IPS DF 4.7 (cell line): Measurements from ENCODE around the gene TOR1AIP1.

Experiments
- DNase-seq: peaks from one replicate; pipeline ENCODE4 v3.0.0-alpha.2; 2013; ENCODE audit warnings: low spot score; ENCODE audit errors: extremely low read depth

The TOR1AIP1 gene

GRCh38 chr1:179881642-179882252 is 338 bp upstream of the TOR1AIP1 start:
- no peak for DNase-seq

- DNase-seq: no peak
These were observed 1.1 kb downstream of the TOR1AIP1 start for GRCh38 chr1:179883040-179883744.

GRCh38 chr1:179883745-179884138 is 1.7 kb downstream of the TOR1AIP1 start:
- no peak for DNase-seq

- DNase-seq: no peak
These were observed 6.0 kb downstream of the TOR1AIP1 start for GRCh38 chr1:179888071-179888470.

- no peak for DNase-seq
These were observed 7.5 kb downstream of the TOR1AIP1 start for GRCh38 chr1:179889589-179889988.

GRCh38 chr1:179910934-179911333 is 28.8 kb downstream of the TOR1AIP1 start:
- no peak for DNase-seq

GRCh38 chr1:179911812-179912211 is 29.7 kb downstream of the TOR1AIP1 start:
- no peak for DNase-seq

- DNase-seq: no peak
These were observed 35.7 kb downstream of the TOR1AIP1 start for GRCh38 chr1:179917601-179918429.

- DNase-seq: peak; percentile 22
These were observed 39.4 kb downstream of the TOR1AIP1 start for GRCh38 chr1:179921472-179921871.

GRCh38 chr1:179921981-179922872 is 40.1 kb downstream of the TOR1AIP1 start:
- DNase-seq: no peak

GRCh38 chr1:179923029-179923428 is 40.9 kb downstream of the TOR1AIP1 start:
- DNase-seq: no peak

- DNase-seq: no peak
These were observed 42.2 kb downstream of the TOR1AIP1 start for GRCh38 chr1:179924268-179924667.

GRCh38 chr1:179925302-179925701 is 43.2 kb downstream of the TOR1AIP1 start:
- no peak for DNase-seq

GRCh38 chr1:179925922-179926849 is 44.1 kb downstream of the TOR1AIP1 start:
- DNase-seq: no peak

- DNase-seq: no peak
These were observed 44.7 kb downstream of the TOR1AIP1 start for GRCh38 chr1:179926850-179927205.

- DNase-seq: no peak
These were observed 48.1 kb downstream of the TOR1AIP1 start for GRCh38 chr1:179929955-179930798.

- no peak for DNase-seq
These were observed 48.8 kb downstream of the TOR1AIP1 start for GRCh38 chr1:179930867-179931266.

GRCh38 chr1:179933219-179933618 is 51.1 kb downstream of the TOR1AIP1 start:
- DNase-seq: no peak

- no peak for DNase-seq
These were observed 53.9 kb downstream of the TOR1AIP1 start for GRCh38 chr1:179935909-179936496.
